ENCODE measurements around the gene BCOR. TPM values are rescaled to one million over a fixed set of nuclear protein-coding genes. Genes with fewer than 3 reads are reported as not detected.

The BCOR gene
- total RNA-seq = 4.9 and 5.8 TPM in 2 replicates
- 3.0 TPM in 2 replicates for polyA plus RNA-seq
- polyA plus RNA-seq (2012) = 5.6 and 6.4 TPM in 2 replicates
- 10.6 and 15.2 TPM in 2 replicates for polyA minus RNA-seq (ENCODE audit: low replicate concordance)

- Histone ChIP-seq H3K27me3 (ENCODE audit: control insufficient read depth, insufficient read depth, low read length) (no peaks in the 10 kb centered on the region), H3K36me3 (ENCODE audit: control insufficient read depth, insufficient read depth, low read length) (no peaks in the 10 kb centered on the region), H3K4me1 (ENCODE audit: control insufficient read depth, extremely low read depth, insufficient read depth, low read length) (no peaks in the 10 kb centered on the region), H3K4me3 (replicated peaks in 1 of 4; ENCODE audit: control extremely low read depth in 1 of 4, insufficient read depth in 1 of 4, low read depth in 3 of 4, low read length in 4 of 4) (peak within 1 kb of the TSS; percentile 32 to 63 (median 44)), H3K9ac (ENCODE audit: insufficient read depth, low read length) (peak within 1 kb of the TSS; percentile 55), H4K20me1 (ENCODE audit: control insufficient read depth, extremely low read depth, insufficient read depth, low read length) (no peaks in the 10 kb centered on the region), H2AFZ (ENCODE audit: low read length) (no peak within 1 kb of the TSS), H3K4me2 (ENCODE audit: extremely low read depth, insufficient read depth, low read length) (peak within 1 kb of the TSS; percentile 48), H3K79me2 (ENCODE audit: control insufficient read depth, insufficient read depth, low read length) (peaks cover 15% of the 10 kb centered on the region), H3K9me3 (ENCODE audit: control insufficient read depth, insufficient read depth, low read depth, low read length) (no peaks in the 10 kb centered on the region), H3K27ac (ENCODE audit: insufficient read depth, low read length) (peak within 1 kb of the TSS; percentile 50)
- DNase-seq (ENCODE audit: low read depth in 2 of 2) = peak; percentile 54 to 60
- no peak for TF ChIP-seq EZH2 (IDR thresholded peaks at IDR 0.05; ENCODE audit: low read length, missing control alignments)
- TF ChIP-seq CTCF (conservative IDR thresholded peaks at IDR 0.05 in 1 of 2, IDR thresholded peaks at IDR 0.05 in 1 of 2; ENCODE audit: low read depth in 1 of 2, low read length in 2 of 2) = no peak
Measured at GRCh38 chrX:40097504-40098263, at the start of gene BCOR. Gene BCOR (minus strand): TSS chrX:40097958. CDS start chrX:40077929, 20,029 bp downstream.

- H3K9ac ChIP-seq (ENCODE audit: insufficient read depth, low read length) = no peak overlapping the region
- no peaks in the 10 kb centered on the region for H3K27me3 ChIP-seq (ENCODE audit: control insufficient read depth, insufficient read depth, low read length)
- H3K4me2 ChIP-seq (ENCODE audit: extremely low read depth, insufficient read depth, low read length) = no peak overlapping the region
- no peaks in the 10 kb centered on the region for H3K4me1 ChIP-seq (ENCODE audit: control insufficient read depth, extremely low read depth, insufficient read depth, low read length)
- no peak overlapping the region for H3K27ac ChIP-seq (ENCODE audit: insufficient read depth, low read length)
- H3K79me2 ChIP-seq (ENCODE audit: control insufficient read depth, insufficient read depth, low read length) = no peaks in the 10 kb centered on the region
- H4K20me1 ChIP-seq (ENCODE audit: control insufficient read depth, extremely low read depth, insufficient read depth, low read length) = no peaks in the 10 kb centered on the region
- H3K9me3 ChIP-seq (ENCODE audit: control insufficient read depth, insufficient read depth, low read depth, low read length) = no peaks in the 10 kb centered on the region
- TF ChIP-seq EZH2 (IDR thresholded peaks at IDR 0.05; ENCODE audit: low read length, missing control alignments) = no peak
- TF ChIP-seq CTCF (conservative IDR thresholded peaks at IDR 0.05 in 1 of 2, IDR thresholded peaks at IDR 0.05 in 1 of 2; ENCODE audit: low read depth in 1 of 2, low read length in 2 of 2) = no peak
- no peak overlapping the region for H2AFZ ChIP-seq (ENCODE audit: low read length)
- H3K4me3 ChIP-seq (replicated peaks in 1 of 4; ENCODE audit: control extremely low read depth in 1 of 4, insufficient read depth in 1 of 4, low read depth in 3 of 4, low read length in 4 of 4) = no peak overlapping the region
- H3K36me3 ChIP-seq (ENCODE audit: control insufficient read depth, insufficient read depth, low read length) = no peaks in the 10 kb centered on the region
- no peak for DNase-seq (ENCODE audit: low read depth in 2 of 2)
Measured at GRCh38 chrX:40147126-40147952, 49.6 kb upstream of the BCOR start.

Data from fibroblast of lung (primary cell).